NOMO-1 treated with dmso at 0.1 percent for 144 hours (cell line): ENCODE data around the gene TBCE.
A peak's percentile ranks its signal among the peaks of the same experiment; 100 is the strongest.

ENCODE experiments used
- DNase-seq: peaks from one replicate; lab custom pipeline; 2025; ENCODE audit not compliant: unreplicated experiment; lab: John Stamatoyannopoulos, UW

TBCE gene

GRCh38 chr1:235409042-235409820 lies 42.0 kb downstream of the TBCE start:
- DNase-seq, result no peak

GRCh38 chr1:235410467-235410866 lies 43.2 kb downstream of the TBCE start:
- DNase-seq, result no peak

GRCh38 chr1:235411489-235412486 lies 44.6 kb downstream of the TBCE start:
- DNase-seq, result no peak

DNA sequence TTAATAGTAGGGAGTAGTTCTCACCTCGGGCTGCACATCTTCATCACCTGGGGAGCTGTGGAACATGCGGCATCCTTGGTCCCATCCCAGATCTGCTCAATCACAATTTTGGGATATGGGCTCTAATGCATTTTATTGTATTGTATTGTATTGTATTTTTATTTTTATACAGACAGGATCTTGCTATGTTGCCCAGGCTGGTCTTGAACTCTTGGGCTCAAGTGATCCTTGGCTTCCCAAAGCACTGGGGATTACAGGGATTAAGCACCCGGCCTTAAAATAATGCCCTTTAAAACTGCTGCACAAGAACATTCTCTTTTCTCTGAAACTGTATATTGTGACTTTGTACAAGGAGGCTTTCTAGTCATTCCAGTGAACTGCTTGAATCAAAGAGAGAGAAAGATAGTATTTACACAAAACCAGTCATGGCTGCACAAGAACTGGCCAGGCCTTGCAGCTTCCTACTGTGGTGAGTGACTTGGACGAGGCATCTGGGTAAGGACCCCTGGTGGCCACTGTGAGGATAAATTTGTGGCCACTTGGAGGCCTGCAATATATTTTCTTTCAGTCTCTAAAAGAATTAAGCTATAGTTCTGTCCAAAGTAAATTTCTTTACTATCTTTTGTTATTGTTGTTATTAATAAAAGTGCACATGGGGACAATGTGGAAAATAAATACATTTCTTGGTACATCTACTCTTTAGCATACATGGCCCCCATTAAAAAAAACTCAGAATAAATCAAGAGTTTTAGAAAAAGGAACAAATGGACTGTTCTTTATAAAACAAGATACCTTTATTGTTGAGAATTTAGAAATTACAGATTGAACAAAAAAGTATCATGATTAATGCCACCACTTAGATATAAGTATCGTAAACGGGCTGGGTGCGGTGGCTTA lies 48.0 kb downstream of the TBCE start:
- DNase-seq, result peak; percentile 33

- DNase-seq, result no peak
These were observed 49.4 kb downstream of the TBCE start for GRCh38 chr1:235416662-235417049.

- no peak for DNase-seq
These were observed 50.0 kb downstream of the TBCE start for GRCh38 chr1:235417086-235417697.

DNA sequence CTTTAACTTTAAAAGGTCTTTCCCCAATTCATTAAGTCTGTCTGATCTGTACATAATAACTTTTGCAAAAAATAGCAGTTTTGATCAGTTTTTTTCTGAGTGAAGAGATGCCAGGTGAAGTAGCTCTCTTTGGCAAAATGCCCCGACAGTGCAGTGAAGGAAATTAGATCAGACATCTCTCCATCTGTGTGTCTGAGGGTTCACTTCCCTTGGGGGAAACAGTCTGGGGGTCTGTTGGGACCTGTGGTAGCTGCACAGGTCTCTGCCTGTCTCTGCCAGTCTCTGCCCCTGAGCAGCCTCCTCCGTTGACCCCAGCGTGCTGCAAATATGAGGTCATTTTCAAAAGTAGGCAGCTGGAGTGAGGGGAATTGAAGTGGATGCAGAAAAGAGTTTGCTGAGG lies 54.5 kb downstream of the TBCE start:
- no peak for DNase-seq

DNA sequence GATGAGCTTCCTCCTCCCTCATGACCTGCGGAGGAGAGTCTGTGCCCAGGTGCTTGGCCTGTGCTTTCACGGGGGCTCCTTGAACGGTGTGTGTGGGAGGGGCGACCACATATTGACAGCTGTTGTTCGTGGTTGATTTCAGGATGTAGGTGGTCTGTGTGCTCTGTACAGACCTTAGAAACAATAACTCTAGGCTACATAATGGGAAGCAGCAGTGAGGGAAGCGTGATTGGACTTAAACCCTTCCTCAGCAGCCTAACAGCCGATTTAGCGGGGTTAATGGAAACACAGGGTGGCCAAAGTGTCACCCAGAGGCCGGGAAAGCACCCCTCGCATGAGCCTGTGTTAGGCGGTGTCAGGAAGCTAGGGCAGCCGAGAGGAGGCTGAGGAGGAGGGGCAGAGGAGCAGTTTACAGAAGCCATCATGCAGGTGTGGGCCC lies 56.0 kb downstream of the TBCE start:
- DNase-seq, result no peak

DNA sequence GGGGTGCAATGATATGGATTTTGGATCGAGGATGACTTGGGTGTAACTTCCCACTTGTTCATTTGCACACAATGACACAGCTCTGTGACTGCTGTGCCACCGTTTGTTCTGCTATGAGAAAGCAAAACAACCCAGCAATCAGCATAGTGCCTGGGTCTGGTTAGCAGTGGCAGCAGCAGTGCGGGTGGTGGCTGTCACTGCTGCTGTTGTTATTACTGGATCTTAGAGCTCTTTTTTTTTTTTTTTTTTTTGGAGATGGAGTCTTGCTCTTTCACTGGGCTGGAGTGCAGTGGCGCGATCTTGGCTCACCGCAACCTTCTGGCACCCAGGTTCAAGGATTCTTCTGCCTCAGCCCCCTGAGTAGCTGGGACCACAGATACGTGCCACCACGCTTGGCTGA lies 56.9 kb downstream of the TBCE start:
- DNase-seq, result no peak

GRCh38 chr1:235425357-235425756 lies 58.1 kb downstream of the TBCE start:
- DNase-seq, result no peak

DNA sequence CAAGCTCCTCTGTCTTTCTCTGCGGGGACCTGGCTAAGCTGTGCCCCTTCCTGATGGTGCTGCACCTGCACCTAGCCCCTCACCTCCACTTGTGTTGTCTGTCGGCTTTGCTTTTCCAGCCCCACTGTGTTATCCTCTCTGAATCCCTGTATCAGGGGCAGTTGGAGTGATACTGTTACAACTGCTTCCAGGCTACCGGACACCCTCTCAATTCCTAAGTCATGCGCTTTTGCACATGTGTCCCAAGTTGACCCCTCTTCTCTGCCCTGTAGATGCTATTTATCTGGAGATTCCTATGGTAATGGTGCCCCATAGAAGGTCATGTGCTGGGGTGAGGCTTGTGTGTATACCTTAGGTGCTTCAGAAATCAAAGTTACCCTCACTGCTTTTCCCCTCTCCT lies 58.9 kb downstream of the TBCE start:
- no peak for DNase-seq

DNA sequence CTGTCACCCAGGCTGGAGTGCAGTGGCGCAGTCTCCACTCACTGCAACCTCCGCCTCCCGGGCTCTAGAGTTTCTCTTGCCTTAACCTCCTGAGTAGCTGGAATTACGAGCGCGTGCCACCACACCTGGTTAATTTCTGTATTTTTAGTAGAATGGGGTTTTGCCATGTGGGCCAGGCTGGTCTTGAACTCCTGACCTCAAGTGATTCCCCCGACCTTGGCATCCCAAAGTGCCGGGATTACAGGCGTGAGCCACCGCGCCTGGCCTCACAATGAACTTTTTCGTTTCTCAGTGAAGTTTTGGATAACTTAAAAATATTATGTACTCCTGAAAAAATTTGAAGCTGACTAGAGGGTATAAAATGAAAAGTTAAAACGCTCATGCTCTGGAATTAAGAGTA lies 59.5 kb downstream of the TBCE start:
- no peak for DNase-seq

GRCh38 chr1:235427447-235427846 lies 60.2 kb downstream of the TBCE start:
- no peak for DNase-seq

- DNase-seq, result no peak
These were observed 61.9 kb downstream of the TBCE start for GRCh38 chr1:235429143-235429542.

DNA sequence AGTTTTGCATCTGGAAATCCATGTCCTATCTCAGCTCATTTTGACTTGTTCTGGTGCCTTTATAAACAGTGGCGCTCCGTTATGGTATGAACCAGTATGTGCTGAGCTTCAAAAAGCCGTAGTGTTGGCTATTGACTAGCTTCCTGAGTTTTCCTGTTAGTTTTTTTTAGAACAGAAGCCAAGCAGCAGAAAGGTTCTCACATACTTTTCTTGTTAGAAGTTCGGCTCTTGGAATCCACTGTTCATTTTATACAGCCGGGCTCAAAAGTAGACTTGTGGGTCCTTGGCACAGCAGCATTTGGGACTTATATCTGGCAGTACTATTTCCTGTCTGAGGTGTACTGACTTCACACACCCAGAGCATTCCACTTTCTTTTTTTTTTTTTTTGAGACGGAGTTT lies 63.8 kb downstream of the TBCE start:
- no peak for DNase-seq

GRCh38 chr1:235434001-235434400 lies 66.8 kb downstream of the TBCE start:
- no peak for DNase-seq

DNA sequence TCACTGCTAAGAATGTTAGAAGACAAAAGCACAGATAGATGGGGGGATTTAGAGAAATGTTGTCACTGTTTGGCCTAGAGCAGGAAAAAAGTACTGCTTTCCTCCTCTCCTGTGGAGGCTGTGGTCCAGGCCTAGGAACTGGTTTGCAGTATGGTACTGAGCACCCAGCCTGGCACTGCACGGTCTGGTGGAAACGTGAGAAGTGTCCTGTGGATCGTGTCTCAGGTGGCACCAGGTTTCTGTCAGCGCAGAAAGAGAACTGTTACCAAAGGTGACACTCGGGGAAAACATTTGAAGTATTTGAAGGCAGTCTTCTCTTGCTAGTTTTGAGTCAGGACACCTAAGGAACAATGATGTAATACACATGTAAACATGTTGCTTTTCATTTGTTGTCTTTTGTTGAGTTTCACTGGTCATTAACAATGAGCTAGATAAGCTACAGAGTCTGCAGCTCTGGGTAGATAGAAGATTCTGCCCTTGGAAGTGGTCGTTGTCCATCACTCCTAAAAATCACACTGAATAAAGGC lies 74.0 kb downstream of the TBCE start:
- no peak for DNase-seq

- no peak for DNase-seq
These were observed 75.7 kb downstream of the TBCE start for GRCh38 chr1:235442788-235443429.

DNA sequence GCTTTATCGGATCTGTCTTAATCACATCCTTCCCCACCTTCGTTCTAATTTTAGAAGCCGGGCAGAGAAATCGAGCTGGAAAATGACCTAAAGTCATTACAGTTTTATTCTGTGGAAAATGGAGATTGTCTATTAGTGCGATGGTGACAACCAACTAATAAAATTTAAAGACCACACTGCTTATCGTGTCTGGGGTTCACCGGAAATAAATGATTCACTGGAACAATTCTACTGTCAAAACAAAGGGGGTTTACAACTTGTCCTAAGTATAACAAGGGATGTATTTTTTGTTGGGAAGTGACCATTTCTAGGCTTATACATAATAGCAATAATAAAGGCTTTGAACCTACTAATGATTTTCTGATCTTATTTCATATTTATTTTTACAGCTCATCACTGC lies 81.4 kb downstream of the TBCE start:
- DNase-seq, result no peak

DNA sequence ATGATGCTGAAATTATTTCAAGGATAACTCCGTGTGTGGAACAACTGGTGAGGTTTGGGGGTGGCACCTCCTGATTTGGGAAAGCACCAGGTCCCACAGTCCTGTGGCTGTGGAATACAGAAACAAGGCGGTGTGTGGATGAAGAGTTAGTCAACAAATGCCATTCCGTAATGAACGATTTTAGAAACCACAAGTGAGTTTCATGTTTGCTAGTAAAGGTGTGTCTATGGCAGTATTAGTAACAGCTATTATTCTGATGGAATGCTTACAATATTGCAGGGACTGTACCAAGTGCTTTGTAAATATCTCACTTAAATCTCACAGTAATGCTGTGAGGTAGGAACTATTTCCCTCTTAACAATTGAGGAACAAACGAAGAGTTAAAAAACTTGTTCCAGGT lies 83.2 kb downstream of the TBCE start:
- DNase-seq, result no peak
